K562 (cell line): Measurements from ENCODE around the gene CDKN2D.

Experiments
- CTCF ChIP-seq, 3 experiments: IDR thresholded peaks in 2 of 3; conservative IDR thresholded peaks in 1 of 3; 2 replicates each; pipeline ENCODE4 v1.5.1; 2011 to 2012; ENCODE audit warnings: low read length in 3 of 3, mild to moderate bottlenecking in 3 of 3, control low read depth in 2 of 3, improper control_type of control experiment in 1 of 3, inconsistent platforms in 1 of 3, low read depth in 1 of 3, mixed read lengths in 1 of 3, moderate library complexity in 1 of 3; ENCODE audit not compliant: insufficient read depth in 2 of 3
- EGR1 ChIP-seq: fragments of 450-650 bp; conservative IDR thresholded peaks from 2 replicates; pipeline ENCODE4 v1.6.1; 2017; ENCODE audit warnings: mild to moderate bottlenecking
- FOXA1 ChIP-seq: fragments of 450-650 bp; IDR thresholded peaks from 2 replicates; pipeline ENCODE4 v1.6.1; 2016; ENCODE audit warnings: mild to moderate bottlenecking, borderline replicate concordance
- FOXJ3 ChIP-seq: sonication (generic); formaldehyde crosslinking; IDR thresholded peaks from 2 replicates; pipeline ENCODE4 v1.4.0; 2020; ENCODE audit warnings: mild to moderate bottlenecking, missing genetic modification reagents
- GTF2F1 ChIP-seq: IDR thresholded peaks from 2 replicates; pipeline ENCODE4 v1.6.1; 2011; ENCODE audit warnings: low read depth, low read length, improper control_type of control experiment
- HIVEP1 ChIP-seq: fragments of 250-450 bp; sonication (Bioruptor Pico); IDR thresholded peaks from 2 replicates; pipeline ENCODE4 v1.4.0; 2020; ENCODE audit warnings: mild to moderate bottlenecking
- KAT2B ChIP-seq: IDR thresholded peaks from one replicate; pipeline ENCODE4 v1.6.1; 2012; ENCODE audit warnings: low read depth, mild to moderate bottlenecking, control low read depth, inconsistent platforms, low read length, moderate library complexity
- MAX ChIP-seq: sonication (generic); formaldehyde crosslinking; IDR thresholded peaks from 2 replicates; pipeline ENCODE4 v1.9.0; 2022; ENCODE audit warnings: mild to moderate bottlenecking, missing genetic modification reagents
- MYNN ChIP-seq, 2 experiments: sonication (generic); formaldehyde crosslinking in 1 of 2; IDR thresholded peaks; 2 replicates each; pipeline versions ENCODE4 v1.5.0 to v1.6.1; 2016 to 2020; ENCODE audit warnings: antibody characterized with exemption in 1 of 2, missing genetic modification reagents in 1 of 2
- RAD21 ChIP-seq, 2 experiments: fragments of 250-450 bp in 1 of 2; fragments of 450-650 bp in 1 of 2; sonication (Bioruptor Pico) in 1 of 2; formaldehyde crosslinking in 1 of 2; IDR thresholded peaks in 1 of 2; conservative IDR thresholded peaks in 1 of 2; 2 replicates each; pipeline versions ENCODE4 v1.4.0 to v1.8.0; 2020 to 2022; ENCODE audit warnings: mild to moderate bottlenecking in 2 of 2, moderate library complexity in 1 of 2
- REST ChIP-seq, 2 experiments: fragments of 450-650 bp; formaldehyde crosslinking in 1 of 2; IDR thresholded peaks; 2 replicates each; pipeline versions ENCODE4 v1.4.0 to v1.6.1; 2014 to 2020; ENCODE audit warnings: mild to moderate bottlenecking in 2 of 2, borderline replicate concordance in 1 of 2, low read depth in 1 of 2
- ZBTB33 ChIP-seq: sonication (generic); formaldehyde crosslinking; IDR thresholded peaks from 2 replicates; pipeline ENCODE4 v1.8.1; 2023; ENCODE audit warnings: mild to moderate bottlenecking, missing genetic modification reagents
- ZNF512 ChIP-seq: IDR thresholded peaks from 2 replicates; pipeline ENCODE4 v1.6.1; 2016; ENCODE audit warnings: missing genetic modification characterization, missing compliant biosample characterization
- ZNF609 ChIP-seq: sonication (generic); formaldehyde crosslinking; IDR thresholded peaks from 2 replicates; pipeline ENCODE4 v1.8.1; 2023; ENCODE audit warnings: missing genetic modification reagents, mild to moderate bottlenecking, borderline replicate concordance

- TF ChIP-seq GTF2F1 (no peak), MAX (CRISPR knock-in tag) (no peak), CTCF (IDR thresholded peaks at IDR 0.05 in 2 of 3, conservative IDR thresholded peaks at IDR 0.05 in 1 of 3; ENCODE audit: insufficient read depth in 2 of 3, low read depth in 1 of 3, low read length in 3 of 3) (no peak), FOXJ3 (CRISPR knock-in tag) (no peak), EGR1 (no peak), ZBTB33 (CRISPR knock-in tag) (no peak), HIVEP1 (no peak), ZNF512 (no peak), MYNN (IDR thresholded peaks at IDR 0.05) (no peak), MYNN (CRISPR knock-in tag; IDR thresholded peaks at IDR 0.05) (no peak), ZNF609 (CRISPR knock-in tag) (no peak), RAD21 (CRISPR knock-in tag; conservative IDR thresholded peaks at IDR 0.05 in 1 of 2, IDR thresholded peaks at IDR 0.05 in 1 of 2) (no peak), FOXA1 (no peak), REST (IDR thresholded peaks at IDR 0.05; ENCODE audit: borderline replicate concordance) (no peak), REST (CRISPR knock-in tag; IDR thresholded peaks at IDR 0.05; ENCODE audit: low read depth) (no peak), KAT2B (no peak)
These were observed 8.6 kb downstream of the CDKN2D start for GRCh38 chr19:10560154-10560553.
